GM19025 (cell line): ENCODE results near the gene PTK7.

ENCODE experiments used
- ATAC-seq: cut with Tn5 transposase; IDR thresholded peaks from one replicate; pipeline ENCODE4 v1.9.1; 2021; ENCODE audit warnings: mild to moderate bottlenecking, low read depth, moderate library complexity; ENCODE audit not compliant: unreplicated experiment

The PTK7 gene

DNA sequence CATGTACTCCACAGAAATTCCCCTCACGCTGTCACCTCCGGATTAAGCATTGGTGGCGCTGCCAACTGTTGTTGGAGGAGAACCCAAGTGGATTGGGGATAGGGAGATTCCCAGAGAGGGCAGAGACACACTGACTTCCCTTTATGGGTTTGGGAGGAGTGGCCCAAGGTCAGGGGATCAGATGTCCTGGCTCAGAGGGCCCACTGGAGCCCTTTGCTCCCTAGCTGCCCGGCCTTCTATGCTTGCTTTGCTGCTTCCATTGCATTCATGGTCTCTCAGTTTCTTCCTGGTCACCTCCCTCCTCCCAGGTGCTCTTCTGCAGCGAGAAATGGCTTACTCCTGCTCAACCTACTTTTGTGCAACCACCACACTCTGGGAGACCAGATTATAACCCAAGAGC is 120.2 kb downstream of the PTK7 start:
- no peak for ATAC-seq

DNA sequence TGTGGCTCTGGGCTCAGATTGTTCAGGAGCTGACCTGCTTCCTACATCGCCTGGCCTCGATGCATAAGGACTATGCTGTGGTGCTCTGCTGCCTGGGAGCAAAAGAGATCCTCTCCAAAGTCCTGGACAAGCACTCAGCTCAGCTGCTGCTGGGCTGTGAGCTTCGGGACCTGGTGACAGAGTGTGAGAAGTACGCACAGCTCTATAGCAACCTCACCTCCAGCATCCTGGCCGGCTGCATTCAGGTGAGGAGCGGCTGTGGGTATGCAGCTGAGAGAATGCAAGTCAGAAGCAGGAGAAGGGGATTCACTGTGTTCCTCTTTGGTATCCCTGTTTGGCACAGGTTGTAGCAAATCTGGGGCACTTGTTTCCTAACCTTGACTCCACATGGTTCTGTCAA is 123.8 kb downstream of the PTK7 start:
- no peak for ATAC-seq

DNA sequence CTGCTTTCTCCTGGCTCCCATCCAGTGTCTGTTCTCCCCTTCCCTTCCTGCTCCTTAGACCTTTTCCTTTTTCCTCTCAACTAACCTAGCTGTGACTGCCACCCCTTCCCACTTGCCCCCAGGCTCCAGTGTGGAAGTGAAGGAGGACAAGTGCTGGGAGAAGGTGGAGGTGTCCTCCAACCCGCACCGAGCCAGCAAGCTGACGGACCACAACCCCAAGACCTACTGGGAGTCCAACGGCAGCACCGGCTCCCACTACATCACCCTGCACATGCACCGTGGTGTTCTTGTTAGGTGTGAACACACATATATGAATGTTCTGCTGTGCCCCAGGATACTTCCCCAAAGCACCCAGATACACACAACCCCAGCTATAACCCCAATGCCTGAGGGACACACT is 124.4 kb downstream of the PTK7 start:
- no peak for ATAC-seq

DNA sequence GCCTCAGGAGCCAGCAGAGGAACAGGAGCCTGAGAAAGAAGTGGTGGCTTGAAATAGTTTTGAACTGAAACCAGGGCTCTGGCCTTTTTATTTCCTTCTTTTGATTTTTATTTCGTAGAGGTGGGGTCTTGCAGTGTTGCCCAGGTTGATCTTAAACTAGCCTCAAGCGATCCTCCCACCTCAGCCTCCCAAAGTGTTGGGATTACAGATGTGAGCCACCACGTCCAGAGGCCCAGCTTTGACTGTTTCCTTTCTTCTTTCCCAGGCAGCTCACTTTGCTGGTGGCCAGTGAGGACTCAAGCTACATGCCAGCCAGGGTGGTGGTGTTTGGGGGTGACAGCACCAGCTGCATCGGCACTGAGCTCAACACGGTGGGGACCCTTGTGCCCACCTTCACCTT is 126.3 kb downstream of the PTK7 start:
- ATAC-seq = no peak

DNA sequence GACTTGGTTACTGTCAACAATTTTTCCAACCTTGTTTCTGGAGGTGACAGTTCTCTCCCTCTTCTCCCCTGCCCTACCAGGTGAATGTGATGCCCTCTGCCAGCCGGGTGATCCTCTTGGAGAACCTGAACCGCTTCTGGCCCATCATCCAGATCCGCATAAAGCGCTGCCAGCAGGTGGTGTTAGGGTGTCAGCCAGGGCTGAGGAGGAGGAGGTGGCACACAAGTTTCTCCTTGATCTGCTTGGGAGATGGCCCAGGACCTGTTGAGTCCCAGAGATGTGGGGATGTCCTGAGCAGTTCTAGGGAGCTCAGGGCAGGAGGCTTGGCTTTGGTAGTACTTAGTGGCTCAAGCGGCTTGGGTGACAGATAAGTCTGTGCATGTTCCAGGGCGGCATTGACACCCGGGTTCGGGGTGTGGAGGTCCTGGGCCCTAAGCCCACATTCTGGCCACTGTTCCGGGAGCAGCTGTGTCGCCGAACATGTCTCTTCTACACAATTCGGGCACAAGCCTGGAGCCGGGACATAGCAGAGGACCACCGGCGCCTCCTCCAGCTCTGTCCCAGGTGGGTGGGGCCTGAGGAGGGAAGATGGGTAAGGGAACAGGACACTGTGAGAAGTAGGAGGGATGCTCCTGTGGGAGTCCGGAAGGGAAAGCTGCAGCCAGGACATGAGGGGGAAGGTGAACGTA is 127.1 kb downstream of the PTK7 start:
- no peak for ATAC-seq

DNA sequence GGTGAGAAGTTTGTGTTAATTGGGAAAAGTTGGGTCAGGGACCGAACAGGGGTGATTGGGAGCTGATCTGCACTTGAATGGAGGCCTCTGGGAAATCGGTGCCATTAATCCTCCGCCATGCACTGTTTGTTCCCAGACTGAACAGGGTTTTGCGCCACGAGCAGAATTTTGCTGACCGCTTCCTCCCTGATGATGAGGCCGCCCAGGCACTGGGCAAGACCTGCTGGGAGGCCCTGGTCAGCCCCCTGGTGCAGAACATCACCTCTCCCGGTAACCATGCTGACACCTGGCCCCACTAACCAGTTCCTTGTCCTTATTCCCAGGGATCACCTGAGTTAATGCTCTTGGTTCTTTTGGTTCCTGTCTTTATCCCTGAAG is 127.6 kb downstream of the PTK7 start:
- no peak for ATAC-seq

DNA sequence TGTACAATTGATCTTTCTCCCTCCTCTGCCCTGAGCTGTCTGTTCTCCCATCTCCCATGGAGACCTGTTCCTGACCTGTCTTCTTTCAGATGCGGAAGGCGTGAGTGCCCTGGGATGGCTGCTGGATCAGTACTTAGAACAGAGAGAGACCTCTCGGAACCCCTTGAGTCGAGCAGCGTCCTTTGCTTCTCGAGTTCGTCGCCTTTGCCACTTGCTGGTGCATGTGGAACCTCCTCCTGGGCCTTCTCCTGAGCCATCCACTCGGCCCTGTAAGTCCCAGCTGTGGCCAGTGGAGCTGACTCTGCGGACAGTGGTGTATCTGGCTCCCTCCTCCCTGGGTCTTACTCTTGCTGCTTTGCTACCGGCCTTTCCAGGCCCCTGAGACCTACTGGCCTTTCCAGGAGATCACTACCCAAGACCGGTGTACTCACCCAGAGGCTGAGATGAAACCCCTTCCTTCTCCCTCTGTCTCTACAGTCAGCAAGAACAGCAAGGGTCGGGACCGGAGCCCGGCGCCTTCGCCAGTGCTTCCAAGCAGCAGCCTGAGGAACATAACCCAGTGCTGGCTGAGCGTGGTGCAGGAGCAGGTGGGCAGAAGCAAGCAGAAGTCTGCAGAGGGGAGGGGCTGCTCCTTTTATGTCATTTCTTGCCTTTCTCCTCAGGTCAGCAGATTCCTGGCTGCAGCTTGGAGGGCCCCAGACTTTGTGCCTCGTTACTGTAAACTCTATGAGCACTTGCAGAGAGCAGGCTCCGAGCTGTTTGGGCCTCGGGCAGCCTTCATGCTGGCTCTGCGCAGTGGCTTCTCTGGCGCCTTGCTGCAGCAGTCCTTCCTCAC is 128.4 kb downstream of the PTK7 start:
- ATAC-seq = no peak

DNA sequence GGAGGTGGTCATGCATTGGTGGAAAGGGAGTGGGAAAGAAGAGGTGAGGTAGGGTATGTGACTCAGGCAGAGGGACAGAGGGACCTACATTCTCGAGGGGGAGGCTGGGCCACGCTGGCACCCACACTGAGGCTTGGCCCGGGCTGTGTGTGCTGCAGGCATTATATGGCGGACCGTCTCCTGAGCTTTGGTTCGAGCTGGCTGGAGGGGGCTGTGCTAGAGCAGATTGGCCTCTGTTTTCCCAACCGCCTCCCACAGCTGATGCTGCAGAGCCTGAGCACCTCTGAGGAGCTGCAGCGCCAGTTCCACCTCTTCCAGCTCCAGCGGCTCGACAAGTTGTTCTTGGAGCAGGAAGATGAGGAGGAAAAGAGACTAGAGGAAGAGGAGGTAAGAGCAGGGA is 129.7 kb downstream of the PTK7 start:
- no peak for ATAC-seq

DNA sequence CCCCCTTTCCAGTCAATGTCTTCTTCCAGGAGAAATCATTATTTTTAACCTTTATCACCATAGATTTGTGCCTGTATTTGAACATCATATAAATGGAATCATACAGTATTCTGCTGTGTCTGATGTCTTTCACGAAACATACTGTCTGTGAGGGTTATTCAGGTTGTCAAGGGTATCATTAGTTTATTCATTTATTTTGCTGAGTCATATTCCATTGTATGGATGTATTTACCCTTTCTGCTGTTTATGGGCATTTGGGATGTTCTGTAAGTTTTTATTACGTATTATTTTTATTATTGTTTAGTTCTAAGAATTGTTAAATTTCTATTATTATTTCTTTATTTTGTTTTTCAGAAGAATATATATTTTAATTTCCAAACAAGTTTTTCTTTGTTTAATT is 131.2 kb downstream of the PTK7 start:
- no peak for ATAC-seq
